Peyer's patch (tissue), 4 donors: Measurements from ENCODE around the gene RNU5B-1. TPM values are rescaled to one million over a fixed set of nuclear protein-coding genes. Genes with fewer than 3 reads are reported as not detected.

ENCODE experiments used
- DNase-seq, 3 donors: peaks; one replicate each; pipeline ENCODE4 v3.0.0-alpha.2; 2017 to 2019
- H3K27ac ChIP-seq, 4 donors: fragments of 200-600 bp; sonication (generic); one replicate each; pipeline ENCODE4 v1.5.1; 2016 to 2019
- H3K27me3 ChIP-seq, 2 donors: fragments of 200-600 bp; sonication (generic); one replicate each; pipeline ENCODE4 v1.5.1; 2019
- H3K36me3 ChIP-seq, 3 donors: fragments of 200-600 bp; sonication (generic); one replicate each; pipeline ENCODE4 v1.5.1; 2016 to 2019
- H3K4me1 ChIP-seq, 4 donors: fragments of 200-600 bp; sonication (generic); one replicate each; pipeline ENCODE4 v1.5.1; 2016 to 2019
- H3K4me3 ChIP-seq, 4 donors: fragments of 200-600 bp; sonication (generic); 1 replicate in 3 of 4; 2 replicates in 1 of 4; pipeline ENCODE4 v1.5.1; 2016 to 2019; ENCODE audit warnings: mild to moderate bottlenecking in 1 of 4
- H3K9me3 ChIP-seq, 4 donors: fragments of 200-600 bp; sonication (generic); one replicate each; pipeline ENCODE4 v1.5.1; 2016 to 2019; ENCODE audit warnings: mild to moderate bottlenecking in 1 of 4
- POLR2A ChIP-seq, 2 donors: fragments of 450-650 bp; IDR thresholded peaks; one replicate each; pipeline ENCODE4 v1.5.1; 2017; ENCODE audit warnings: antibody characterized with exemption in 2 of 2, mild to moderate bottlenecking in 2 of 2, moderate library complexity in 2 of 2
- total RNA-seq, 4 donors: library from RNA; depleted of rRNA; stranded (reverse); fragments of >200 nt; gene quantifications; one replicate each; pipeline ENCODE4 v1.1.0, GENCODE V29; 2016
- TF ChIP-seq, protein P1 (sequence below), 6 experiments: fragments of 450-650 bp in 4 of 6; fragments of 200-600 bp in 2 of 6; sonication (generic) in 1 of 6; IDR thresholded peaks; one replicate each; pipeline ENCODE4 v1.5.1; 2017 to 2019; ENCODE audit warnings: antibody characterized with exemption in 6 of 6, mild to moderate bottlenecking in 3 of 6, moderate library complexity in 1 of 6

RNU5B-1 gene
- total RNA-seq, 4 donors from 2014 or later = not detected

DNA sequence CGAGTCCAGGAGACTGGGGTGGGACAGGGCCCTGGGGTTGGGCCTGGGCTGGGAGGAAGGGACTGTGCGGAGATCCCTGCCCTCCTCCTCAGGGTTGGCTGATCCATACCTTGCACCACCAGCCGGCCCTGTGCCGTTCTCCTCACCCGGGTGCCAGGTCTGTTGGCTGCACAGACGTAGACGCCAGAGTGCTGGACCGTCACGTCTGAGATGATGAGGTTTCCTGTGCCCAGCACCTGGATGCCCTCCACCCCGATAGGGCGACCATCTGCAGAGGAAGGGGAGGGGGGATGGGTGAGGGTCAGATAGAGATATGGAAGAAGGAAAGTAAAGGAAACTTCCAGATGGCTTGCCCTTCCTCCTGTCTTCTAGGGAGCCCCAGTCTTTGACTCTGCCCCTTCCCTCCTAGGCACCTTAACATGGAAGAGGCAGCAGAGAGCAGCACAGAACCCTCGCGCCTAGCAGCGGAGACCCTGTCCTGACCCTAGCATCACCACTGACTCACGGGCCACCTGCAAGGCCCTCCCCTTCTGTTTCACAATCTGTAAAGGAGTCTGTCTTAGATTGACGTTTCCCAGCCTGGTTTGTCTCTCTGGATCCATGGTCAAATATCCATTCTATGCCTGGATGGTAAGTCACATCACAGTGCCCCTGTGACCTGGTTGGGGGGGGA lies 28.8 kb downstream of the RNU5B-1 start:
- H3K4me1 ChIP-seq = no peaks in the 10 kb centered on the region
- no peak for DNase-seq
- TF ChIP-seq, protein P1, sequence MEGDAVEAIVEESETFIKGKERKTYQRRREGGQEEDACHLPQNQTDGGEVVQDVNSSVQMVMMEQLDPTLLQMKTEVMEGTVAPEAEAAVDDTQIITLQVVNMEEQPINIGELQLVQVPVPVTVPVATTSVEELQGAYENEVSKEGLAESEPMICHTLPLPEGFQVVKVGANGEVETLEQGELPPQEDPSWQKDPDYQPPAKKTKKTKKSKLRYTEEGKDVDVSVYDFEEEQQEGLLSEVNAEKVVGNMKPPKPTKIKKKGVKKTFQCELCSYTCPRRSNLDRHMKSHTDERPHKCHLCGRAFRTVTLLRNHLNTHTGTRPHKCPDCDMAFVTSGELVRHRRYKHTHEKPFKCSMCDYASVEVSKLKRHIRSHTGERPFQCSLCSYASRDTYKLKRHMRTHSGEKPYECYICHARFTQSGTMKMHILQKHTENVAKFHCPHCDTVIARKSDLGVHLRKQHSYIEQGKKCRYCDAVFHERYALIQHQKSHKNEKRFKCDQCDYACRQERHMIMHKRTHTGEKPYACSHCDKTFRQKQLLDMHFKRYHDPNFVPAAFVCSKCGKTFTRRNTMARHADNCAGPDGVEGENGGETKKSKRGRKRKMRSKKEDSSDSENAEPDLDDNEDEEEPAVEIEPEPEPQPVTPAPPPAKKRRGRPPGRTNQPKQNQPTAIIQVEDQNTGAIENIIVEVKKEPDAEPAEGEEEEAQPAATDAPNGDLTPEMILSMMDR (IDR thresholded peaks at IDR 0.05) = no peak
- TF ChIP-seq POLR2A (IDR thresholded peaks at IDR 0.05) = no peak
- H3K4me3 ChIP-seq = no peak overlapping the region
- H3K9me3 ChIP-seq = no peaks in the 10 kb centered on the region
- no peaks in the 10 kb centered on the region for H3K27me3 ChIP-seq
- H3K36me3 ChIP-seq = no peaks in the 10 kb centered on the region
- no peak overlapping the region for H3K27ac ChIP-seq

DNA sequence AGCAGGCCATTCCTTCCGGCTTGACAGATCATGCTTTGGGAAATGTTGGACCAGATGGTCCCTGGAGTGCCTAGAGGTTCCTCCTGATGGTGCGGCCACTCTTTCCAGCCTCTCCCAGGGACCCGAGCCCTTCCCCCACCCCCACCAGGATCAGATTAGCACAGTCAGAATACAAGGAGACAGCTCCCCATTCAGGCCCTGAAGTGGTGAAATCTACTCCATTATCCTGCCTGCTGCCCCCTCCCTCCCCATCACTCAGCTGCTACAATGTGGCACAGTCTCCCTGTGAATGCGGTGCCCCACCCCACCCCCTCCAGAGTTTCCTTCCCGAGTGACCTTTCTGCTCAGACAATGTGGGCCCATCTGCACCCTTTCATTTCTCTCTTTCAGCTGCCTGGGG lies 29.4 kb downstream of the RNU5B-1 start:
- TF ChIP-seq, protein P1 (IDR thresholded peaks at IDR 0.05) = no peak
- TF ChIP-seq POLR2A (IDR thresholded peaks at IDR 0.05) = no peak
- Histone ChIP-seq H3K4me3 (no peak overlapping the region), H3K36me3 (no peaks in the 10 kb centered on the region), H3K9me3 (no peaks in the 10 kb centered on the region), H3K27ac (no peak overlapping the region), H3K27me3 (no peaks in the 10 kb centered on the region), H3K4me1 (no peaks in the 10 kb centered on the region)
- no peak for DNase-seq

DNA sequence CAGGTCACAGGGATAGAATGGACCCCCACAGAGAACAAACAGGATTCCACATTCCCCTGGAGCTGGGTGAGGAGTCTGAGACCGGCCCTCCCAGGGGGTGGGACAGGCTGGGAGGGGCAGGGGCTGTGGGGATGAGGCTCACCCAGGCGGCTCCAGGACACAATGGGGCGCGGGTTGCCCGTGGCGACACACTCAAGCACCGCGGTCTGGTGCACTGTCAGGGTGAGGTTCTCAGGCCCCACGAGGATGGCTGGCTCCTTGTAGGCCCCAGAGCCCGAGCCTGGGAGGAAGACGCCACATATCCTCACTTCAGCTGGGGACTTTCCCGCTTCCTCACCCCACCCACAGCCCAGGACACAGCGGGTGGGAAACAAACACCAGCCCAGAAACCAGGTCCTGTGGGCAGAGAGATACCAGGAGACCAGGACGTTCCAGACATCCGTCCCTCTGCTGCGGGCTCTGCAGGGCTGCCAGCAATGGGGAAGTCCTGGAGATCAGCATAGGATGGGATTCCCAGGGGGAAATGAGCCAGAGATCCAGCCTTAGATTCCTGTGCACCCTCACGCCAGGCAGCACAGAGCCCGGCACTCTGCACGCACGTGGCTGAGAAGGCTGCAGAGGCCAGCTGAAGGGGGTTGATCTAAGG lies 30.2 kb downstream of the RNU5B-1 start:
- no peak for DNase-seq
- Histone ChIP-seq H3K4me1 (no peaks in the 10 kb centered on the region), H3K9me3 (no peaks in the 10 kb centered on the region), H3K36me3 (no peaks in the 10 kb centered on the region), H3K4me3 (no peak overlapping the region), H3K27ac (no peak overlapping the region), H3K27me3 (no peaks in the 10 kb centered on the region)
- TF ChIP-seq POLR2A (IDR thresholded peaks at IDR 0.05) = no peak
- TF ChIP-seq, protein P1 (IDR thresholded peaks at IDR 0.05) = no peak

DNA sequence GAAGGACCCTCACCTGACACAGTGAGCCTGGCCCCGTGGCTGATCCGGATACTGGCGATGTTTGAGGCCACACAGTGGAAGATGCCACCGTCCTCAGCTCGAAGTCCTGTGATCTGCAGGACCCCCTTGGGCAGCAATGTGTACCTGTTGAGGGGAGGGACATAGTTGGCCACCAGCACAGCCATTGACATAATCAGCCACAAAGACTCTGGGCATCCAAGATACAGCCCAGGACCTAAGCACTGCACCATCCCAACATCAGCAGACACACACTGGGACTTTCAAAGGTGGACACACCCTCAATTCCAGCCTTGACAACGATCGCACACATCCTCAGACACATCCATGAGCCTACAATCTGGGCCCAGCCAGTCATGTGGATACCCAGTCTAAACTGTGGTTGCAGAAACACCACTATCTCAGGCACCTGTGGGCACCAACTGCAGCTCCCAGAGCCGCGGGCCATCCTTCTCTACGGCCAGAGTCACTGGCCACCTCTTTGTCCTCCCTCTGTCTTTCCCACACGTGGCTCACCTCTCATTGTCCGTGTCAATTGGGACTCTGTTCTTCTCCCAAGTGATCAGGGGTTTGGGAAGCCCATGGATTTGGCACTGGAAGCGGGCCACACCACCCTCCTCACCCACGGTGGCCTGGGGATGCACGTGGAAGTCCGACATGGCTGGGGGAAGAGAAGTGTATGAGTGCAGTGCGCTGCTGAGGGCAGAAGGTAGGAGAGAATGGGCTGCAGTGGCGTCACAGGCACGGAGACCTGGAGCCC lies 31.0 kb downstream of the RNU5B-1 start:
- H3K9me3 ChIP-seq = no peaks in the 10 kb centered on the region
- peaks cover 0 to 6% (median 0%) of the 10 kb centered on the region in 4 donors for H3K4me1 ChIP-seq
- no peaks in the 10 kb centered on the region for H3K36me3 ChIP-seq
- no peaks in the 10 kb centered on the region for H3K27me3 ChIP-seq
- no peak for DNase-seq
- TF ChIP-seq, protein P1 (IDR thresholded peaks at IDR 0.05) = no peak
- TF ChIP-seq POLR2A (IDR thresholded peaks at IDR 0.05) = no peak
- no peak overlapping the region for H3K4me3 ChIP-seq
- no peak overlapping the region for H3K27ac ChIP-seq

DNA sequence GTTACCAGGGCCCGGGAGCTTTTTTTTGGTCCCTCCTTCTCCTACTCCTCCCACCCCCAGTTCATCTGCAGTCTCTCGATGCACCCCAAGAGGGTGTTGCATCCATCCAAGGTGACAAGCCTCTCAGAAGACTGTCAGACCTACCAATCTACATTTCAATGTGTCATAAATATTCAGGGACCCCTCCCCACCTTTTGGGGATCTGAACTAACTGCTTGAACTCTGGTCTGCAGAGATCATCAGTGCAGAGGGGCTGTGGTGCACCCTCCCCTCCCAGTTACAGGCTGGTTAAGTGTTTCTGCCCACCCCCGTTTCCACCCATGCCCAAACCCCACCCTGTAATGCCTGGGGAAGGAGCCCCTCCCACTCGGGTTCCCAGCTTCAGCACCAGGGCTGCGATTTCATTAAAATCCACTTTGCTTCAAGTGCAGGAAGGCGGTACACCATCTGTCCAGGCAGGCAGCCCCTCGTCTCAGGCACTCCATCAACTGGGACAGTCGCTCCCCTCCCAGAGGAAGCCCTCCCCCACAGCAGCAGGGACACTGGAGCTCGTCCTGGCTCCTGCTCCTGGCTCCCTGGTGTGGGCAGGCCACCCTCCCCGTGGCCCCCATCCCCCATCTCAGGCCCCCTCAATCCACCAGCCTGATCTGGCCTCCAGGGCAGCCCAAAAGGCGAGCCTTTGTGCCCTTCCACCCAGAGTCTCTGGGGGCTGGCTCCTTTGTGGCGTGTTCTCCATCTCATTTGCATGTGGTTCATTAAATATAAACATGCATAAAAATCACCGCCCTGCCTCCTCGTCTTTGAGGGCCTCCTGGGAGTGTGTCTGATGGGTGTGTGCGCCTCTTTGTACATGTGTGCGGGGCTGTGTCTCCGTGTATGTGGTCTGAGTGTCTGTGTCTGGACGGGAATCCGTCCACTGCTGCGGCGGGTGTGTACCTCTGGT lies 32.3 kb downstream of the RNU5B-1 start:
- H3K27ac ChIP-seq = no peak overlapping the region
- TF ChIP-seq POLR2A (IDR thresholded peaks at IDR 0.05) = no peak
- TF ChIP-seq, protein P1 (IDR thresholded peaks at IDR 0.05) = no peak
- no peaks in the 10 kb centered on the region for H3K27me3 ChIP-seq
- DNase-seq = no peak
- H3K9me3 ChIP-seq = no peaks in the 10 kb centered on the region
- H3K4me1 ChIP-seq = peaks cover 0 to 6% (median 0%) of the 10 kb centered on the region in 4 donors
- no peaks in the 10 kb centered on the region for H3K36me3 ChIP-seq
- no peak overlapping the region for H3K4me3 ChIP-seq
